ENCODE results near the gene PGM2L1.

DNA sequence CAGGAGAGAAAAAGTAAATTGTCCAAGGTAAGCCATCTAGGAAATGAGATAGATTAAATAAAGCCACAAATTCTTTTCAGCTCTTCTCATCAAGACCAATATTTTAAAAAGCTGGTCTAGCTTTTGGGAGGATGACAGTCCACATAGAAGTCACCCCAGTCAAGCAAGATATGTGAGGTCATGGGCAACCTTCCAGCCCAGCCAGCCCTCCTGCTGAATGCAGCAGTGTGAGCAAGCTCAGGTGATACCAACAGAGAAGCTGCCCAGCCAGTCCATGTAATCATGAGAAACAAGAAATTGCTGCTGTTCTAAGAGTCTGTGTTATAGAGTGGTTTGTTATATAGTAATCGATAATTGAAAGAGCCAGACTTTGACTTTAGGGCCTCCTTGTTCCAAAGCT is 40.4 kb upstream of the PGM2L1 start:
- TF ChIP-seq POLR2A (IDR thresholded peaks at IDR 0.05; ENCODE audit: low read length) (no peak), GATA1 (IDR thresholded peaks at IDR 0.05; ENCODE audit: low read depth, low read length) (no peak)

All from erythroblast (primary cell).